ENCODE data around the gene PDZD7.

Gene PDZD7

GRCh38 chr10:101001659-101002035 lies 29.3 kb downstream of the PDZD7 start:
- Histone ChIP-seq H3K27me3 (ENCODE audit: insufficient read depth, poor library complexity, severe bottlenecking) (no peaks in the 10 kb centered on the region), H3K4me3 (replicated peaks; ENCODE audit: insufficient read depth, low read length) (no peak overlapping the region), H3K27ac (replicated peaks) (no peak overlapping the region)
- TF ChIP-seq GABPA (IDR thresholded peaks at IDR 0.05; ENCODE audit: low read depth) (no peak), CTCF (IDR thresholded peaks at IDR 0.05; ENCODE audit: insufficient read depth, low read length) (no peak), REST (IDR thresholded peaks at IDR 0.05; ENCODE audit: insufficient replicate concordance, low read depth) (no peak), SPI1 (IDR thresholded peaks at IDR 0.05; ENCODE audit: borderline replicate concordance, low read depth) (no peak), POLR2AphosphoS5 (IDR thresholded peaks at IDR 0.05; ENCODE audit: low read depth) (no peak)
- DNase-seq (ENCODE audit: low read depth in 1 of 2, low spot score in 1 of 2) = no peak

- Histone ChIP-seq H3K27me3 (ENCODE audit: insufficient read depth, poor library complexity, severe bottlenecking) (no peaks in the 10 kb centered on the region), H3K4me3 (replicated peaks; ENCODE audit: insufficient read depth, low read length) (no peak overlapping the region), H3K27ac (replicated peaks) (no peak overlapping the region)
- TF ChIP-seq REST (IDR thresholded peaks at IDR 0.05; ENCODE audit: insufficient replicate concordance, low read depth) (no peak), SPI1 (IDR thresholded peaks at IDR 0.05; ENCODE audit: borderline replicate concordance, low read depth) (no peak), POLR2AphosphoS5 (IDR thresholded peaks at IDR 0.05; ENCODE audit: low read depth) (no peak), GABPA (IDR thresholded peaks at IDR 0.05; ENCODE audit: low read depth) (no peak), CTCF (IDR thresholded peaks at IDR 0.05; ENCODE audit: insufficient read depth, low read length) (no peak)
- no peak for DNase-seq (ENCODE audit: low read depth in 1 of 2, low spot score in 1 of 2)
Observed at GRCh38 chr10:101000915-101001658, 29.8 kb downstream of the PDZD7 start.

GRCh38 chr10:101000127-101000914 lies 30.6 kb downstream of the PDZD7 start:
- TF ChIP-seq SPI1 (IDR thresholded peaks at IDR 0.05; ENCODE audit: borderline replicate concordance, low read depth) = no peak
- TF ChIP-seq POLR2AphosphoS5 (IDR thresholded peaks at IDR 0.05; ENCODE audit: low read depth) = no peak
- no peak for TF ChIP-seq CTCF (IDR thresholded peaks at IDR 0.05; ENCODE audit: insufficient read depth, low read length)
- H3K4me3 ChIP-seq (replicated peaks; ENCODE audit: insufficient read depth, low read length) = peak overlapping the region; percentile 21
- no peak overlapping the region for H3K27ac ChIP-seq (replicated peaks)
- DNase-seq (ENCODE audit: low read depth in 1 of 2, low spot score in 1 of 2) = no peak
- no peaks in the 10 kb centered on the region for H3K27me3 ChIP-seq (ENCODE audit: insufficient read depth, poor library complexity, severe bottlenecking)
